Fibroblast of lung (primary cell): ENCODE results near the gene SLC35A1. TPM values are rescaled to one million over a fixed set of nuclear protein-coding genes. Genes with fewer than 3 reads are reported as not detected.

Experiments
- DNase-seq, 2 donors: peaks; one replicate each; pipeline versions ENCODE4 v3.0.0 to v3.0.0-alpha.2; 2010; ENCODE audit warnings: low read depth in 2 of 2
- H2AFZ ChIP-seq: 2 replicates; pipeline ENCODE4 v1.5.1; 2012; ENCODE audit warnings: low read length, control low read depth, inconsistent platforms
- H3K27ac ChIP-seq: 2 replicates; pipeline ENCODE4 v1.5.1; 2011; ENCODE audit warnings: low read length, control low read depth; ENCODE audit not compliant: insufficient read depth
- H3K27me3 ChIP-seq: 2 replicates; pipeline ENCODE4 v1.5.1; 2011; ENCODE audit warnings: mild to moderate bottlenecking, low read length; ENCODE audit not compliant: control insufficient read depth, insufficient read depth
- H3K36me3 ChIP-seq: 2 replicates; pipeline ENCODE4 v1.5.1; 2011; ENCODE audit warnings: low read length; ENCODE audit not compliant: control insufficient read depth, insufficient read depth
- H3K4me1 ChIP-seq: 2 replicates; pipeline ENCODE4 v1.5.1; 2011; ENCODE audit warnings: low read length; ENCODE audit not compliant: control insufficient read depth, insufficient read depth; ENCODE audit errors: extremely low read depth
- H3K4me2 ChIP-seq: 2 replicates; pipeline ENCODE4 v1.5.1; 2011; ENCODE audit warnings: low read length, control low read depth; ENCODE audit not compliant: insufficient read depth; ENCODE audit errors: extremely low read depth
- H3K4me3 ChIP-seq, 4 experiments: fragments of 200-600 bp in 1 of 4; sonication (generic) in 1 of 4; replicated peaks in 1 of 4; 2 replicates each; pipeline ENCODE4 v1.5.1; 2011 to 2016; ENCODE audit warnings: low read length in 4 of 4, low read depth in 3 of 4, mild to moderate bottlenecking in 3 of 4, control low read depth in 2 of 4, inconsistent platforms in 1 of 4, mixed read lengths in 1 of 4; ENCODE audit not compliant: insufficient read depth in 1 of 4; ENCODE audit errors: control extremely low read depth in 1 of 4
- H3K79me2 ChIP-seq: 2 replicates; pipeline ENCODE4 v1.5.1; 2012; ENCODE audit warnings: mild to moderate bottlenecking, low read length, inconsistent platforms; ENCODE audit not compliant: control insufficient read depth, insufficient read depth
- H3K9ac ChIP-seq: 2 replicates; pipeline ENCODE4 v1.5.1; 2011; ENCODE audit warnings: mild to moderate bottlenecking, low read length, control low read depth; ENCODE audit not compliant: insufficient read depth
- H3K9me3 ChIP-seq: 2 replicates; pipeline ENCODE4 v1.5.1; 2012; ENCODE audit warnings: low read depth, low read length; ENCODE audit not compliant: control insufficient read depth, insufficient read depth
- H4K20me1 ChIP-seq: 2 replicates; pipeline ENCODE4 v1.5.1; 2011; ENCODE audit warnings: low read length; ENCODE audit not compliant: control insufficient read depth, insufficient read depth; ENCODE audit errors: extremely low read depth
- EZH2 ChIP-seq: IDR thresholded peaks from 2 replicates; pipeline ENCODE4 v1.5.1; 2012; ENCODE audit warnings: low read length, control low read depth, mild to moderate bottlenecking; ENCODE audit errors: missing control alignments
- polyA plus RNA-seq, 2 donors: library from polyadenylated mRNA; depleted of rRNA in 1 of 2; stranded (reverse) in 1 of 2; unstranded in 1 of 2; fragments of >200 nt; gene quantifications; 2 replicates each; pipeline ENCODE4 v1.2.1, GENCODE V29; 2011 to 2012; ENCODE audit warnings: missing spikeins in 1 of 2
- total RNA-seq: library from RNA; depleted of rRNA; stranded (reverse); fragments of >200 nt; gene quantifications from 2 replicates; pipeline ENCODE4 v1.2.1, GENCODE V29; 2014
- TF ChIP-seq, protein P1 (sequence below), 2 donors: IDR thresholded peaks in 1 of 2; conservative IDR thresholded peaks in 1 of 2; 1 replicate in 1 of 2; 2 replicates in 1 of 2; pipeline ENCODE4 v1.5.1; 2011 to 2012; ENCODE audit warnings: low read length in 2 of 2, control low read depth in 1 of 2, inconsistent platforms in 1 of 2, low read depth in 1 of 2, mild to moderate bottlenecking in 1 of 2

Gene SLC35A1
- total and polyA plus RNA-seq, 2 donors (not counting 1 experiment from before 2014, with no cell fraction given) = 27.6 to 35.8 TPM

DNA sequence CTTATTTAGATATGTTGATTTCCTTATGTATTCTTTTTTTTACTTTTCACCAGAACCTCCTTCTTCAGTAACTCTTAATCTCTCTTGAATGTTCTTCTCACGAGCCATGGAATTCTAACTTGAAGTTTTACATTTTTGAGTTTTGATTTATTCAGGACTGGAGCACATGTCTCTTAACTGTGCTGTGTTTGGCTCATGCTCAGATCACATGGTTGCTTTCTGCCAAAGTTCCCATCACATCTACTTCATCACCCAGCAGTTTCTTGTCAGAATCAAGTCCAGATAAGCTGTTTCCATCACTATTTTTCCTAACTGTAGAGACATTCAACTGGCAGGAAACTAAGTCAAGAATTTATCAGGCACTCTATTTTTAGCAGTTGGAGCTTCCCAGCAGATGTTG lies 31.7 kb downstream of the SLC35A1 start:
- Histone ChIP-seq H3K27ac (no peak overlapping the region), H3K9me3 (no peaks in the 10 kb centered on the region), H3K4me1 (no peaks in the 10 kb centered on the region), H3K27me3 (no peaks in the 10 kb centered on the region), H3K4me2 (no peak overlapping the region), H2AFZ (no peak overlapping the region), H3K4me3 (no peak overlapping the region), H4K20me1 (no peaks in the 10 kb centered on the region), H3K9ac (no peak overlapping the region), H3K36me3 (peaks cover 9% of the 10 kb centered on the region), H3K79me2 (no peaks in the 10 kb centered on the region)
- peak; percentile 16 to 50 for DNase-seq
- TF ChIP-seq, protein P1, sequence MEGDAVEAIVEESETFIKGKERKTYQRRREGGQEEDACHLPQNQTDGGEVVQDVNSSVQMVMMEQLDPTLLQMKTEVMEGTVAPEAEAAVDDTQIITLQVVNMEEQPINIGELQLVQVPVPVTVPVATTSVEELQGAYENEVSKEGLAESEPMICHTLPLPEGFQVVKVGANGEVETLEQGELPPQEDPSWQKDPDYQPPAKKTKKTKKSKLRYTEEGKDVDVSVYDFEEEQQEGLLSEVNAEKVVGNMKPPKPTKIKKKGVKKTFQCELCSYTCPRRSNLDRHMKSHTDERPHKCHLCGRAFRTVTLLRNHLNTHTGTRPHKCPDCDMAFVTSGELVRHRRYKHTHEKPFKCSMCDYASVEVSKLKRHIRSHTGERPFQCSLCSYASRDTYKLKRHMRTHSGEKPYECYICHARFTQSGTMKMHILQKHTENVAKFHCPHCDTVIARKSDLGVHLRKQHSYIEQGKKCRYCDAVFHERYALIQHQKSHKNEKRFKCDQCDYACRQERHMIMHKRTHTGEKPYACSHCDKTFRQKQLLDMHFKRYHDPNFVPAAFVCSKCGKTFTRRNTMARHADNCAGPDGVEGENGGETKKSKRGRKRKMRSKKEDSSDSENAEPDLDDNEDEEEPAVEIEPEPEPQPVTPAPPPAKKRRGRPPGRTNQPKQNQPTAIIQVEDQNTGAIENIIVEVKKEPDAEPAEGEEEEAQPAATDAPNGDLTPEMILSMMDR (conservative IDR thresholded peaks at IDR 0.05 in 1 of 2, IDR thresholded peaks at IDR 0.05 in 1 of 2; ENCODE audit: low read depth in 1 of 2, low read length in 2 of 2) = no peak
- no peak for TF ChIP-seq EZH2

DNA sequence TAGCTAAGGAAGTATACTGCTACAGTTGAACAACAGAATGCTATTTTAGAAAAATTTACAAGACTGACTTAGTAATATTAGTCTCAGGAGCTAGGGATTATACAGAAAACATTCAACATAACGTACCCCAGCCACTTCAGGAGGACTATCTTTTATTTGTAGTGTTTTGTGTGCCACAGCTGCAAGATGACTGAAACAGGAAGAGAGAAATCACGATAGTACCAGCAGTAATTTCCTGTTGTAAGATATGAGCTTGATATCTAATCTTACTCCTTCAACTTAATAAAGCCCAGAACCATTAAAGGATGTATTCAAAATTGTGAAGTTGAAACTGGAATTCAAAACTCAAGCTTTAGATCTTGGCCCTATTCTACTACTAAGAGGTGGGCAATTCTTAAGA lies 42.1 kb downstream of the SLC35A1 start:
- no peak overlapping the region for H3K9ac ChIP-seq
- no peaks in the 10 kb centered on the region for H3K79me2 ChIP-seq
- H4K20me1 ChIP-seq = no peaks in the 10 kb centered on the region
- no peak overlapping the region for H2AFZ ChIP-seq
- H3K4me1 ChIP-seq = no peaks in the 10 kb centered on the region
- H3K9me3 ChIP-seq = no peaks in the 10 kb centered on the region
- DNase-seq = no peak
- H3K27ac ChIP-seq = no peak overlapping the region
- H3K27me3 ChIP-seq = no peaks in the 10 kb centered on the region
- TF ChIP-seq, protein P1 (conservative IDR thresholded peaks at IDR 0.05 in 1 of 2, IDR thresholded peaks at IDR 0.05 in 1 of 2; ENCODE audit: low read depth in 1 of 2, low read length in 2 of 2) = no peak
- peaks cover 16% of the 10 kb centered on the region for H3K36me3 ChIP-seq
- no peak overlapping the region for H3K4me2 ChIP-seq
- H3K4me3 ChIP-seq = no peak overlapping the region

DNA sequence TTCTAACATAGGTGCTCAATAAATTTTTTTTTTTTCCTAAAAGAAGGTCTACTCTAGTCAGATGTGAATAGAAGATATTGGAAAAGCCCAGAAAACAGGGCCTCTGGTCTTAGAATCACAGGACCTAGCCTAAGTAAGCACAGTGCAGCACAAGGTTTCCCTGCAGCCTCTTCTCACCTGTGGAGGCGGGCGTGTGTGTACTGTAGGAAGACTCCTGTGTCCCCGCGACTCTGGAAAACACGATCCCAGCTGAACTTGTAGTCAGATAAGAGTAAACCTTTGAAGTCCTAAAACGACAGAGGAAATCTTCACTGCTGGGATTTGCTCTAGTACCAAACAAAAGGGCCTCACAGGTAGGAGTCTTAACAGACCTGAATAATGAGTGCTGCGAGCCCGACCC lies 45.7 kb downstream of the SLC35A1 start:
- Histone ChIP-seq H3K79me2 (no peaks in the 10 kb centered on the region), H3K27me3 (no peaks in the 10 kb centered on the region), H3K4me1 (no peaks in the 10 kb centered on the region), H3K27ac (no peak overlapping the region), H3K4me3 (no peak overlapping the region), H3K36me3 (peaks cover 10% of the 10 kb centered on the region), H2AFZ (no peak overlapping the region), H3K9ac (no peak overlapping the region), H3K9me3 (no peaks in the 10 kb centered on the region), H3K4me2 (no peak overlapping the region), H4K20me1 (no peaks in the 10 kb centered on the region)
- no peak for DNase-seq
- TF ChIP-seq EZH2 = no peak
- TF ChIP-seq, protein P1 (conservative IDR thresholded peaks at IDR 0.05 in 1 of 2, IDR thresholded peaks at IDR 0.05 in 1 of 2; ENCODE audit: low read depth in 1 of 2, low read length in 2 of 2) = no peak
